GM23338 (cell line): ENCODE measurements around the gene SOWAHA.

Source experiments
- CREB1 ChIP-seq: fragments of 250-450 bp; sonication (Bioruptor Pico); IDR thresholded peaks from 2 replicates; pipeline ENCODE4 v1.5.0; 2020; ENCODE audit warnings: low read depth, mild to moderate bottlenecking, moderate library complexity
- CTCF ChIP-seq, 2 experiments: fragments of 200-600 bp in 1 of 2; sonication (generic) in 1 of 2; conservative IDR thresholded peaks; 2 replicates each; pipeline versions ENCODE4 v1.5.1 to v1.6.1; 2016 to 2017; ENCODE audit warnings: antibody characterized with exemption in 2 of 2, low read depth in 2 of 2, mild to moderate bottlenecking in 2 of 2, moderate library complexity in 1 of 2
- ETS1 ChIP-seq: IDR thresholded peaks from 2 replicates; pipeline ENCODE4 v1.6.1; 2016; ENCODE audit warnings: antibody characterized with exemption
- EZH2 ChIP-seq: fragments of 200-600 bp; sonication (generic); IDR thresholded peaks from one replicate; pipeline ENCODE4 v1.8.0; 2017; ENCODE audit warnings: antibody characterized with exemption, mild to moderate bottlenecking, low read depth; ENCODE audit not compliant: unreplicated experiment
- EZH2phosphoT487 ChIP-seq: fragments of 200-600 bp; sonication (generic); IDR thresholded peaks from one replicate; pipeline ENCODE4 v1.8.1; 2018; ENCODE audit warnings: antibody characterized with exemption; ENCODE audit not compliant: unreplicated experiment
- JUNB ChIP-seq: IDR thresholded peaks from one replicate; pipeline ENCODE4 v1.6.1; 2016; ENCODE audit warnings: antibody characterized with exemption; ENCODE audit not compliant: unreplicated experiment
- NANOG ChIP-seq: IDR thresholded peaks from 2 replicates; pipeline ENCODE4 v1.6.1; 2016; ENCODE audit warnings: antibody characterized with exemption, borderline replicate concordance
- POLR2AphosphoS5 ChIP-seq: IDR thresholded peaks from 2 replicates; pipeline ENCODE4 v1.6.1; 2016; ENCODE audit warnings: antibody characterized with exemption, low read depth
- REST ChIP-seq: IDR thresholded peaks from one replicate; pipeline ENCODE4 v1.6.1; 2018; ENCODE audit warnings: antibody characterized with exemption; ENCODE audit not compliant: unreplicated experiment
- STAT1 ChIP-seq: IDR thresholded peaks from one replicate; pipeline ENCODE4 v1.6.1; 2016; ENCODE audit warnings: antibody characterized with exemption; ENCODE audit not compliant: unreplicated experiment

- TF ChIP-seq CTCF (conservative IDR thresholded peaks at IDR 0.05; ENCODE audit: low read depth in 2 of 2) (no peak), REST (no peak), CREB1 (CRISPR knock-in tag) (peak; percentile 25; the same call in 1 of the 2 replicates), STAT1 (no peak), NANOG (no peak), POLR2AphosphoS5 (peak; percentile 63; the same call in 1 of the 2 replicates), EZH2phosphoT487 (no peak), ETS1 (no peak), EZH2 (no peak), JUNB (no peak)
These were observed 17.5 kb downstream of the SOWAHA start, which contains the start of gene SHROOM1 for GRCh38 chr5:132830436-132831094.
